Mononuclear cell (primary cell): ENCODE data around the gene TRPV4. TPM values are rescaled to one million over a fixed set of nuclear protein-coding genes. Genes with fewer than 3 reads are reported as not detected.

ENCODE experiments used
- H3K27me3 ChIP-seq: 2 replicates; pipeline ENCODE4 v1.6.0; 2011; ENCODE audit warnings: low read length, control low read depth; ENCODE audit not compliant: insufficient read depth
- H3K4me1 ChIP-seq: 2 replicates; pipeline ENCODE4 v1.5.1; 2011; ENCODE audit warnings: mild to moderate bottlenecking, low read length, control low read depth; ENCODE audit not compliant: insufficient read depth
- H3K4me3 ChIP-seq: 2 replicates; pipeline ENCODE4 v1.5.1; 2011; ENCODE audit warnings: mild to moderate bottlenecking, low read length, moderate library complexity
- H3K9me3 ChIP-seq: 2 replicates; pipeline ENCODE4 v1.5.1; 2011; ENCODE audit warnings: low read depth, mild to moderate bottlenecking, control low read depth, low read length
- total RNA-seq: library from RNA; depleted of rRNA; stranded (reverse); fragments of >200 nt; gene quantifications from one replicate; pipeline ENCODE4 v1.2.3, GENCODE V29; 2012

The TRPV4 gene
- total RNA-seq, 1 donor: 0.31 TPM

DNA sequence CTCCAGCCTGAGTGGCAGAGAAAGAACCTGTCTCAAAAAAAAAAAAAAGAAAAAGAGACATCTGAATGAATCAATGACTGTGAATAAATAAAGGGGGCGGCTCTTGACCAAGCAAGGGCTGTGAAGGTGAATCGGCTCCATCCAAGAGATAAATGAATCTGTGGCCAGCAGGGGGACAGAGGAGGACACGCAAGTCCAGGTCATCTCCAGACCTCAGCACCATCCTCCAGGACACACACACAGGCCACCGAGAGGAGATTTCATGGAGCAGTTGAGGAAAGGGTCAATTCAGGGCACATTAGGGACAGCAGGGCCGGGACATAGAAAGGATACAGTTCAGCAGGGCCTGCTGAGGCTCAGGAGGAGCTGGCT is 21.6 kb downstream of the TRPV4 start:
- Histone ChIP-seq H3K4me1 (no peaks in the 10 kb centered on the region), H3K27me3 (no peaks in the 10 kb centered on the region), H3K4me3 (no peak overlapping the region), H3K9me3 (no peaks in the 10 kb centered on the region)

- no peaks in the 10 kb centered on the region for H3K9me3 ChIP-seq
- no peaks in the 10 kb centered on the region for H3K27me3 ChIP-seq
- no peaks in the 10 kb centered on the region for H3K4me1 ChIP-seq
- H3K4me3 ChIP-seq: no peak overlapping the region
Observed at GRCh38 chr12:109810954-109811623, 22.1 kb downstream of the TRPV4 start.

DNA sequence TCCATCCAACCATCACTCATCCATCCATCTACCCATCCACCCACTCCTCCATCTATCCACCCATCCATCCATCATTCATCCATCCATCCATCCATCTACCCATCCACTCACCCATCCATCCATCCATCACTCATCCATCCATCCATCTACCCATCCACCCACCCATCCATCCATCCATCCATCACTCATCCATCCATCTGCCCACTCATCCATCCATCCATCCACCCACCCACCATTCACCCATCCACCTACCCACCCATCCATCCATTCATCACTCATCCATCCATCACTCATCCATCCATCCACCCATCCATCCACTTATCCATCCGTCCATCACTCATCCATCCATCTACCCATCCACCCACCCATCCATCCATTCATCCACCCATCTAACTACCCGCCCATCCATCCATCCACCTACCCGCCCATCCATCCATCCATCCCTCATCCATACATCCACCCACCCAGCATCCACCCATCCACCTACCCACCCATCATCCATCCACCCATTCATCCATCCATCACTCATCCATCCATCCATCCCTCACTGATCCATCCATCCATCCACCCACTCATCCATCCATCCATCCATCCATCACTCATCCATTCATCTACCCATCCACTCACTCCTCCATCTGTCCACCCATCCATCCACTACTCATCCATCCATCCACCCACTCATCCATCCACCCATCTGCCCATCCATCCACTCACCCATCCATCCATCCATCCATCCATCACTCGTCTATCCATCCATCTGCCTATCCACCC is 24.1 kb downstream of the TRPV4 start:
- H3K4me3 ChIP-seq: no peak overlapping the region
- no peaks in the 10 kb centered on the region for H3K27me3 ChIP-seq
- no peaks in the 10 kb centered on the region for H3K9me3 ChIP-seq
- H3K4me1 ChIP-seq: peaks cover 4% of the 10 kb centered on the region

- H3K27me3 ChIP-seq: no peaks in the 10 kb centered on the region
- no peaks in the 10 kb centered on the region for H3K9me3 ChIP-seq
- H3K4me3 ChIP-seq: no peak overlapping the region
- H3K4me1 ChIP-seq: peaks cover 4% of the 10 kb centered on the region
Observed at GRCh38 chr12:109807954-109808643, 25.1 kb downstream of the TRPV4 start.

DNA sequence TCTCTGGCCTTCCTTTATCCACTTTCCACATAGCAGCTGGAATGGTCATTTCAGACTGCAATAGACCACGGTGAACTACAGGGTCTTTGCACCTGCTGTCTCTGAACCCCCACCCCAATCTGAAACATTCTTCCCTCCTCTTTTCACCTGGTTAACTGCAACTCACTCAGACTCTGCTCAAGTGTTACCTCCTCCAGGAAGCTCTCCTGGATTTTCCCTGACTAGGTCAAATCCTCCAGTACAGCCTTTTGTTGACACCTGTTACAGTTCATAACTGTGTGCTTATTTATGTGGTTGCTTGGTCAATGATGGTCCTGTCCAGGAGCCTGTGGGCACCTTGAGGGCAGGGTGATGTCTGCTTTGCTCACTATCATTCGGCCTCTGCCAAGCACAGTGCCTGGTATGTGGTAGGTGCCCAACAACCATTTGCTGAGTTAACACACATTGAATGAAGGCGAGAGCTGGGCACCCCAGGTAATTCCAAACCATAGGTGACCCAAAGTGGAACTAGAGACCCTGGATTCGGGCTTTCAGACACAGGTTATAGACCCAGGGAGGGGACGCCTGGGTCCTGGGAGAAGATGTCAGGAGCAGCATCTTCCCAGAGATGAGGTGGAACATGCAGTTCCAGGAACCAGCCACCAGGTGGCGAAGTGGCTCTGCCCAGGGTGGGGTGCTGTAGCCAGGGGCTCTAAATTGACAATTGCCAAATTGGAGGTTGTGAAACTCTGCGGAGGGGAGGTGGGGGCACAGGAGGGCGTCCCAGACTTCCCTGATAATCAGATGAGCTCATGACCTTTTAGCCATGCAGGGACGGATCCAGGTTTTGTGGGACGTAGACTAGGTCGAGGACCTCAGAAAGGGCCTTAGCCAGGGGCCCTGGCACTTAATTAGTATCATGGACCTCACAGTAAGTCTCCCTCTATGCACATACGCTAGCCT is 28.1 kb downstream of the TRPV4 start:
- Histone ChIP-seq H3K4me3 (no peak overlapping the region), H3K4me1 (peaks cover 4% of the 10 kb centered on the region), H3K27me3 (no peaks in the 10 kb centered on the region), H3K9me3 (no peaks in the 10 kb centered on the region)

GRCh38 chr12:109803678-109804077 is 29.5 kb downstream of the TRPV4 start:
- peaks cover 4% of the 10 kb centered on the region for H3K4me1 ChIP-seq
- no peaks in the 10 kb centered on the region for H3K9me3 ChIP-seq
- H3K4me3 ChIP-seq: no peak overlapping the region
- H3K27me3 ChIP-seq: no peaks in the 10 kb centered on the region

- Histone ChIP-seq H3K4me1 (peaks cover 7% of the 10 kb centered on the region), H3K4me3 (no peak overlapping the region), H3K9me3 (no peaks in the 10 kb centered on the region), H3K27me3 (no peaks in the 10 kb centered on the region)
Observed at GRCh38 chr12:109802828-109803227, 30.4 kb downstream of the TRPV4 start.

GRCh38 chr12:109800536-109800935 is 32.7 kb downstream of the TRPV4 start:
- peaks cover 6% of the 10 kb centered on the region for H3K4me1 ChIP-seq
- no peaks in the 10 kb centered on the region for H3K27me3 ChIP-seq
- no peak overlapping the region for H3K4me3 ChIP-seq
- H3K9me3 ChIP-seq: no peaks in the 10 kb centered on the region

- H3K9me3 ChIP-seq: no peaks in the 10 kb centered on the region
- no peaks in the 10 kb centered on the region for H3K27me3 ChIP-seq
- H3K4me1 ChIP-seq: peaks cover 4% of the 10 kb centered on the region
- no peak overlapping the region for H3K4me3 ChIP-seq
Observed at GRCh38 chr12:109798691-109799090, 34.5 kb downstream of the TRPV4 start.

DNA sequence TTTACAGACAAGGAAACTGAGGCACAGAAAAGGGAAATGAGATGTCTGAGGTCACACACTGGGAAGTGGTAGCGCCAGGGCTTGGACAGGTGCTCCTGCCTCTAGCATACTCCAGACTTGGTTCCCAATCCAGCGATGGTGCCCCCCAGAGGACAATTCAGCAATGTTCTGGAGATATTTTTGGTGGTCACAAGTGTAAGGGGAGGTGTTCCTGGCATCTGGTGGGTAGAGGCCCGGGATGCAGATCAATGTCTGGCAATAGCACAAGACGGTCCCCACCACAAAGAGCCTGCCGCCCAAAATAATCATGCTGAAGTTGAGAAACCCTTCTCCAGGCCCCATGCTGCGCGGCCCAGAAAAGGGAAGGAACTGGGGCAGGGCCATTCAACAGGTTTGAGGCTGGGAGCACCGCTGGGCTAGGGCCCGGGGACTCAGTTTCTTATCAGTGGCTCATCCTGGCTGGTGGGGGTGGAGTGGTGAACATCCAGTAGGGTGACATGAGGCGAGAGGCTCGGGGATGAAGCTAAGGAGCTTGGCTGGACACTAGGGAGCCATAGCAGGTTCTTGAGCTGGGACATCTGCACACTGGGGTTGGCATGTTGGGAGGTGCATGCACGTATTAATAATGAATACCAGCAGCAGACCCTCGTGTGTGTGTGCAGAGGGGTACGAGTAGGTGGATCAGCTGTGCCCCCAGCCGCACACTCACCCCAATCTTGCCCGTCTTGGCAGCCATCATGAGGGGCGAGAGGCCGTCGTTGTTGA is 35.1 kb downstream of the TRPV4 start:
- Histone ChIP-seq H3K27me3 (no peaks in the 10 kb centered on the region), H3K9me3 (no peaks in the 10 kb centered on the region), H3K4me3 (no peak overlapping the region), H3K4me1 (peaks cover 4% of the 10 kb centered on the region)

DNA sequence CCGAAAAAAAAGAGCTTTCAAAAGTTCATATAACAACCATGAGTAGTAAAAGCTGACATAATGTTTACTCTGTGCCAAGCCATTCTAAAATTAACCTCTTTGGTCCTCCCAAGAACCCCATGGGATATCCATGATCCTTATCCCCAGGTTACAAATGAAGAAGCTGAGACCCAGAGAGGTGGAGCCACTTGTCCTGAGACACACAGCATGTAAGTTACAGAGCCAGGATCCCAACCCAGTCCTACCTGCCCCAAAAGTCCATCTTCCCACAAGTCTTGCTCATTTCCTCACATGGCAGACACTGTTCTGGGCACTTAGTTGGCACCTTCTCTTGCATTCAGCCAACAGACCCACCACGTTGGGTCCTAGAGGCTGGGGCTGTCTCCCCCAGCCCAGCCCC is 37.1 kb downstream of the TRPV4 start:
- Histone ChIP-seq H3K4me3 (no peak overlapping the region), H3K4me1 (peaks cover 4% of the 10 kb centered on the region), H3K9me3 (no peaks in the 10 kb centered on the region), H3K27me3 (no peaks in the 10 kb centered on the region)

DNA sequence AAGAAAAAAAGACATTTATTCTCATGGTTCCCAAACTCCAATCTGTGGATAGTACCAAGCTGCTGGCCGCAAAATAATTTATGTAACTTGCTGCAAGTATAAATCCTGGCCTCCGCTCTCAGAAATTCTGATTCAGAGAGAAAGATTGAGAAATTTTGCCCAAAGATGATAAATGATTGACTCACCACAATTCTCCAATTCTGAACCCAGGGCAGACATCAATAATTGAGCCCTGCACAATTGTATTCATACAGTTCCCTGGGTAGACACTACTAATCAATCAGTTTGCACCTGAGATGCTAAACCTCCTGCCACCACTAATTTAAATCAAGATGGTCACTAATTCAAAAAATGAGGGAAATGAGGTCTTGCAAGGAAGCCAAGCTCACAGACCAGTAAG is 38.2 kb downstream of the TRPV4 start:
- Histone ChIP-seq H3K4me3 (no peak overlapping the region), H3K27me3 (no peaks in the 10 kb centered on the region), H3K9me3 (no peaks in the 10 kb centered on the region), H3K4me1 (peaks cover 4% of the 10 kb centered on the region)

GRCh38 chr12:109793826-109794501 is 39.2 kb downstream of the TRPV4 start:
- Histone ChIP-seq H3K4me1 (peaks cover 4% of the 10 kb centered on the region), H3K27me3 (no peaks in the 10 kb centered on the region), H3K4me3 (no peak overlapping the region), H3K9me3 (no peaks in the 10 kb centered on the region)

- H3K4me1 ChIP-seq: peaks cover 4% of the 10 kb centered on the region
- no peaks in the 10 kb centered on the region for H3K9me3 ChIP-seq
- no peaks in the 10 kb centered on the region for H3K27me3 ChIP-seq
- H3K4me3 ChIP-seq: no peak overlapping the region
Observed at GRCh38 chr12:109793411-109793810, 39.8 kb downstream of the TRPV4 start.
